Coronary artery (tissue), 2 donors: ENCODE results near the gene MYO1E.

ENCODE experiments used
- DNase-seq: peaks from one replicate; pipeline ENCODE4 v3.0.0-alpha.2; 2017; ENCODE audit warnings: low spot score
- H3K27ac ChIP-seq, 2 donors: fragments of 200-600 bp; sonication (generic); one replicate each; pipeline ENCODE4 v1.5.1; 2016 to 2019
- H3K4me3 ChIP-seq: fragments of 200-600 bp; sonication (generic); 2 replicates; pipeline ENCODE4 v1.5.1; 2016; ENCODE audit warnings: mild to moderate bottlenecking, moderate library complexity
- CTCF ChIP-seq: fragments of 200-600 bp; sonication (generic); IDR thresholded peaks from one replicate; pipeline ENCODE4 v1.5.1; 2019; ENCODE audit warnings: antibody characterized with exemption

The MYO1E gene

GRCh38 chr15:59159210-59159609, 213.5 kb downstream of the MYO1E start:
- no peak overlapping the region for H3K27ac ChIP-seq
- no peak for DNase-seq
- no peak for TF ChIP-seq CTCF
- H3K4me3 ChIP-seq: no peak overlapping the region

- no peak for TF ChIP-seq CTCF
- no peak overlapping the region for H3K27ac ChIP-seq
- no peak for DNase-seq
- no peak overlapping the region for H3K4me3 ChIP-seq
These were observed 214.0 kb downstream of the MYO1E start for GRCh38 chr15:59158701-59159034.

- DNase-seq: no peak
- Histone ChIP-seq H3K27ac (no peak overlapping the region), H3K4me3 (no peak overlapping the region)
- no peak for TF ChIP-seq CTCF
These were observed 214.6 kb downstream of the MYO1E start for GRCh38 chr15:59157840-59158700.

DNA sequence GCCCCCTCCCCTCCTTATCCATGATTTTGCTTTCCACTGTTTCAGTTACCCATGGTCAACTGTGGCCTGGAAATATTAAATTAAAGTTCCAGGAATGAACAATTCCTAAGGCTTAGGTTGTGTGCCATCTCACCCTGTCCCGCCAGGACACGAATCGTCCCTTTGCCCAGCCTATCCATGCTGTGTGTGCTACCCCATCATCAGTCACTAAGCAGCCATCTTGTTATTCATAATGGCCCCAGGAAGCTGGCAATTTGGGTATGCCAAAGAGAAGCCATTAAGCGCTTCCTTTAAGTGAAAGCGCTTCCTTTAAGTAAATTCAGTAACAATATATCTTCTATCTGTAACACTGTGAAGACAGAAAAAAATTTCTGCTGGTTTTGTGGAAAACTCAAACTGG, 215.3 kb downstream of the MYO1E start:
- H3K27ac ChIP-seq: no peak overlapping the region
- no peak for TF ChIP-seq CTCF
- no peak for DNase-seq
- H3K4me3 ChIP-seq: no peak overlapping the region

DNA sequence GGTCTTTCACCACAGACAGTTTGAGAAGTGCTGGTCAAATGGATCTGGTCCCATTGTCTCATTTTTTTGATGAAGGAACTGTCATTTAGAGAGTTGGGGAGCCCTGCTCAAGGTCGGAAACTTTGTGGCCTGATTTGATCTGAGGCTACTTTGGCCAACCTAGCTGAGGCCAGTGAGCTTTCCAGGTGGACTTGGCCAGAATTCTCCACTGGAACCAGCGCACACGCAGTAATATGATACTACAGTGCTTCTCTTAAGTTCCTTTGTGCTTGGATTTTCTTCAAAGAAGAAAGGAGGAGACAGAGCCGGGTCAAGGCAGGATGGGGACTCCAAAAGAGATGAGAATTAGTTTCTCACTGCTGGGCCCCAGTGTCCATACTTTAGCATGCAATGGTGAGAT, 217.2 kb downstream of the MYO1E start:
- TF ChIP-seq CTCF: no peak
- no peak for DNase-seq
- Histone ChIP-seq H3K4me3 (no peak overlapping the region), H3K27ac (no peak overlapping the region)

DNA sequence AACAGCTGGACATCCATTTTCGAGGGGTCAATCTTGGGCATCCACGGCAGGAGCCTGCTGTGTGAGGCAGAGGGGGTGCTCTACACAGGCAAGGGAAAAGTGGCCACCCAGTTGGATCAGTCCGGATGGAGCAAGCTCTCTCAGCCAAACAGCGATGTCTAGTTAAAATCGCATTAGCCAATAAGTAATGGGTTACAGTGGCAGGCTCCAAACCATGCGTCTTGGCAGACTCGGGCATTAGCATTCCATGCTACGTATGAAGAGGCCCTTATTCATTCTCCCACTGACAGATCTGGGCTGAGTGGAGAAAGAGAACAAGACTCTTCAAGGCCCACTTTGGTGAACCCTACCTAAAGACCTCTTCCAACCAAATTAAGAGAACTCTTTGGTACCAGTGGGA, 218.4 kb downstream of the MYO1E start:
- no peak overlapping the region for H3K27ac ChIP-seq

More for the DNA sequence above, 218.4 kb downstream of the MYO1E start:
- H3K4me3 ChIP-seq: no peak overlapping the region
- TF ChIP-seq CTCF: no peak
- no peak for DNase-seq
